Caco-2 (cell line): ENCODE data around the gene PLCB4. TPM values are rescaled to one million over a fixed set of nuclear protein-coding genes. Genes with fewer than 3 reads are reported as not detected.

ENCODE experiments used
- BruUV-seq: library from RNA; stranded (reverse); fragments of 400-500 nt; replicated peaks from 2 replicates; lab custom pipeline; 2021; lab: Mats Ljungman, UMichigan
- CTCF ChIA-PET: fragments of 300-600 bp; sonication (Branson Sonifier 250); formaldehyde crosslinking; loops from one replicate; lab custom pipeline; 2022; ENCODE audit warnings: antibody characterized with exemption; lab: Charles Lee
- POLR2A ChIA-PET: fragments of 300-600 bp; sonication (Branson Sonifier 250); formaldehyde crosslinking; loops from one replicate; lab custom pipeline; 2022; ENCODE audit warnings: antibody characterized with exemption; lab: Charles Lee
- DNase-seq, 2 experiments: peaks; one replicate each; pipeline versions ENCODE4 v3.0.0 to v3.0.0-alpha.2; 2020 to 2022
- H3K27me3 ChIP-seq: replicated peaks from 2 replicates; pipeline ENCODE4 v1.6.0; 2011; ENCODE audit warnings: low read length; ENCODE audit not compliant: control insufficient read depth, insufficient read depth
- H3K36me3 ChIP-seq: 2 replicates; pipeline ENCODE4 v1.5.1; 2011; ENCODE audit warnings: low read length; ENCODE audit not compliant: control insufficient read depth, insufficient read depth
- H3K4me1 ChIP-seq: fragments of 250-450 bp; sonication (Bioruptor Pico); 2 replicates; pipeline ENCODE4 v1.5.1; 2020; ENCODE audit warnings: mild to moderate bottlenecking
- H3K4me3 ChIP-seq: 2 replicates; pipeline ENCODE4 v1.5.1; 2011; ENCODE audit warnings: low read depth, mild to moderate bottlenecking, control low read depth, low read length
- H3K9me3 ChIP-seq: fragments of 250-450 bp; sonication (Bioruptor Pico); 2 replicates; pipeline ENCODE4 v1.5.1; 2020; ENCODE audit warnings: mild to moderate bottlenecking, moderate library complexity
- H3K27ac Mint-ChIP-seq: one replicate; pipeline ENCODE4 v1.8.0; 2022; ENCODE audit warnings: mixed read lengths; ENCODE audit not compliant: unreplicated experiment
- H3K27me3 Mint-ChIP-seq: one replicate; pipeline ENCODE4 v1.8.0; 2022; ENCODE audit warnings: mixed read lengths; ENCODE audit not compliant: insufficient read depth, unreplicated experiment
- H3K36me3 Mint-ChIP-seq: one replicate; pipeline ENCODE4 v1.8.0; 2022; ENCODE audit warnings: mild to moderate bottlenecking, mixed read lengths; ENCODE audit not compliant: insufficient read depth, unreplicated experiment
- H3K4me1 Mint-ChIP-seq: one replicate; pipeline ENCODE4 v1.8.0; 2022; ENCODE audit warnings: low read depth, mixed read lengths; ENCODE audit not compliant: unreplicated experiment
- H3K4me3 Mint-ChIP-seq: one replicate; pipeline ENCODE4 v1.8.0; 2022; ENCODE audit warnings: mild to moderate bottlenecking, moderate library complexity, mixed read lengths; ENCODE audit not compliant: unreplicated experiment
- H3K9me3 Mint-ChIP-seq: one replicate; pipeline ENCODE4 v1.8.0; 2022; ENCODE audit warnings: mixed read lengths; ENCODE audit not compliant: unreplicated experiment
- CTCF ChIP-seq, 2 experiments: fragments of 200-600 bp in 1 of 2; IDR thresholded peaks; 1 replicate in 1 of 2; 2 replicates in 1 of 2; pipeline versions ENCODE4 v1.5.1 to v1.8.0; 2011 to 2022; ENCODE audit warnings: antibody characterized with exemption in 1 of 2, control low read depth in 1 of 2, inconsistent platforms in 1 of 2, low read depth in 1 of 2, low read length in 1 of 2, mild to moderate bottlenecking in 1 of 2, moderate library complexity in 1 of 2; ENCODE audit not compliant: insufficient read depth in 1 of 2, severe bottlenecking in 1 of 2, unreplicated experiment in 1 of 2
- intact Hi-C: fragments of 100-400 bp; cut with micrococcal nuclease; formaldehyde crosslinking; loops from one replicate; pipeline ENCODE4 v1.10.0; 2022; ENCODE audit not compliant: unreplicated experiment
- total RNA-seq: library from RNA; stranded (reverse); gene quantifications from 2 replicates; pipeline ENCODE4 v1.2.3, GENCODE V29; 2022

PLCB4 gene
- total RNA-seq, 1 experiment from 2014 or later = 3.0 TPM

- Histone ChIP-seq H3K36me3 (no peaks in the 10 kb centered on the region), H3K27me3 (no peaks in the 10 kb centered on the region; the same call in 1 of the 2 replicates), H3K4me3 (no peak overlapping the region), H3K4me1 (no peaks in the 10 kb centered on the region), H3K9me3 (no peaks in the 10 kb centered on the region)
- H3K9me3 Mint-ChIP-seq = no peaks in the 10 kb centered on the region
- no peak overlapping the region for H3K27ac Mint-ChIP-seq
- BruUV-seq = no TSS peak
- POLR2A ChIA-PET = no interaction called here
- H3K4me3 Mint-ChIP-seq = no peak overlapping the region
- TF ChIP-seq CTCF (IDR thresholded peaks at IDR 0.05; ENCODE audit: insufficient read depth in 1 of 2, low read depth in 1 of 2, low read length in 1 of 2, severe bottlenecking in 1 of 2, unreplicated experiment in 1 of 2) = no peak
- intact Hi-C loops = no loop called here
- H3K27me3 Mint-ChIP-seq = peaks cover 6% of the 10 kb centered on the region
- DNase-seq = no peak
- H3K4me1 Mint-ChIP-seq = no peaks in the 10 kb centered on the region
- CTCF ChIA-PET = no interaction called here
- no peaks in the 10 kb centered on the region for H3K36me3 Mint-ChIP-seq
Measured at GRCh38 chr20:9035126-9035525, 33.8 kb upstream of the PLCB4 start.

GRCh38 chr20:9036593-9036992 lies 32.3 kb upstream of the PLCB4 start:
- Mint-ChIP-seq H3K4me3 (no peak overlapping the region), H3K36me3 (no peaks in the 10 kb centered on the region), H3K4me1 (no peaks in the 10 kb centered on the region), H3K27me3 (peaks cover 8% of the 10 kb centered on the region), H3K9me3 (no peaks in the 10 kb centered on the region), H3K27ac (no peak overlapping the region)
- no peaks in the 10 kb centered on the region for H3K36me3 ChIP-seq
- ChIA-PET POLR2A (no interaction called here), CTCF (no interaction called here)
- no peak for TF ChIP-seq CTCF (IDR thresholded peaks at IDR 0.05; ENCODE audit: insufficient read depth in 1 of 2, low read depth in 1 of 2, low read length in 1 of 2, severe bottlenecking in 1 of 2, unreplicated experiment in 1 of 2)
- no peak for DNase-seq
- intact Hi-C loops = no loop called here
- no peaks in the 10 kb centered on the region for H3K9me3 ChIP-seq
- H3K27me3 ChIP-seq = no peaks in the 10 kb centered on the region
- H3K4me1 ChIP-seq = no peaks in the 10 kb centered on the region
- H3K4me3 ChIP-seq = no peak overlapping the region
- BruUV-seq = no TSS peak

GRCh38 chr20:9038791-9039535 lies 29.9 kb upstream of the PLCB4 start:
- Histone ChIP-seq H3K36me3 (no peaks in the 10 kb centered on the region), H3K4me1 (no peaks in the 10 kb centered on the region), H3K27me3 (no peaks in the 10 kb centered on the region), H3K4me3 (no peak overlapping the region), H3K9me3 (no peaks in the 10 kb centered on the region)
- Mint-ChIP-seq H3K4me3 (no peak overlapping the region), H3K36me3 (no peaks in the 10 kb centered on the region), H3K27ac (no peak overlapping the region), H3K27me3 (peaks cover 15% of the 10 kb centered on the region), H3K4me1 (no peaks in the 10 kb centered on the region), H3K9me3 (no peaks in the 10 kb centered on the region)
- POLR2A ChIA-PET = no interaction called here
- DNase-seq = no peak
- no TSS peak for BruUV-seq
- intact Hi-C loops = no loop called here
- CTCF ChIA-PET = no interaction called here
- TF ChIP-seq CTCF (IDR thresholded peaks at IDR 0.05; ENCODE audit: insufficient read depth in 1 of 2, low read depth in 1 of 2, low read length in 1 of 2, severe bottlenecking in 1 of 2, unreplicated experiment in 1 of 2) = no peak
